Measurements from ENCODE around the gene FEM1A. TPM values are rescaled to one million over a fixed set of nuclear protein-coding genes. Genes with fewer than 3 reads are reported as not detected.
A peak's percentile ranks its signal among the peaks of the same experiment; 100 is the strongest.

Gene FEM1A
- total and polyA plus RNA-seq, 2 of the 8 experiments (the other 6 are each of a cell fraction or from before 2014, with no cell fraction given): 6.7 to 16.1 TPM

- 94% methylated on average over 10 of the region's 11 CpGs; no CpG with 5 or more reads in 1 of the 2 experiments for WGBS, 2 experiments (ENCODE audit: extremely low coverage in 1 of 2, insufficient coverage in 1 of 2, insufficient read length in 1 of 2, insufficient replicate concordance in 2 of 2, low coverage in 1 of 2, low lambda C conversion rate in 2 of 2, missing lambda C conversion rate in 1 of 2)
- TF ChIP-seq CBX8 (IDR thresholded peaks at IDR 0.05; ENCODE audit: borderline replicate concordance, low read depth, low read length): no peak
- TF ChIP-seq TBP (IDR thresholded peaks at IDR 0.05; ENCODE audit: low read depth, low read length): no peak
- TF ChIP-seq EGR1 (IDR thresholded peaks at IDR 0.05; ENCODE audit: borderline replicate concordance, low read depth, low read length): no peak
- TF ChIP-seq POU5F1 (IDR thresholded peaks at IDR 0.05; ENCODE audit: low read depth, low read length): no peak
- TF ChIP-seq SIN3A (conservative IDR thresholded peaks at IDR 0.05 in 1 of 2, IDR thresholded peaks at IDR 0.05 in 1 of 2; ENCODE audit: low read depth in 1 of 2, low read length in 2 of 2): no peak
- TF ChIP-seq TAF1 (IDR thresholded peaks at IDR 0.05; ENCODE audit: low read depth, low read length): no peak
- TF ChIP-seq JUN (IDR thresholded peaks at IDR 0.05; ENCODE audit: low read depth, low read length): no peak
- no peak for TF ChIP-seq ZNF274 (IDR thresholded peaks at IDR 0.05; ENCODE audit: borderline replicate concordance, extremely low read depth, low read length)
- TF ChIP-seq BCL11A (IDR thresholded peaks at IDR 0.05; ENCODE audit: low read depth in 2 of 2, low read length in 2 of 2): no peak
- no peak for TF ChIP-seq SP4 (IDR thresholded peaks at IDR 0.05; ENCODE audit: low read length)
- no peak for TF ChIP-seq HDAC6 (IDR thresholded peaks at IDR 0.05; ENCODE audit: low read depth, low read length)
- no peak for TF ChIP-seq RNF2 (IDR thresholded peaks at IDR 0.05; ENCODE audit: borderline replicate concordance, low read depth, low read length, missing control alignments, poor library complexity, severe bottlenecking)
- no peak for TF ChIP-seq KDM1A (IDR thresholded peaks at IDR 0.05; ENCODE audit: borderline replicate concordance, low read length)
- Histone ChIP-seq H3K27me3 (replicated peaks in 1 of 4; ENCODE audit: control insufficient read depth in 3 of 4, extremely low read depth in 1 of 4, insufficient read depth in 3 of 4, low read length in 3 of 4) (no peaks in the 10 kb centered on the region), H3K9ac (replicated peaks in 1 of 4; ENCODE audit: extremely low read depth in 1 of 4, low read depth in 3 of 4, low read length in 3 of 4) (no peak overlapping the region), H3K14ac (ENCODE audit: insufficient read length) (no peak overlapping the region), H3K4ac (replicated peaks; ENCODE audit: insufficient read length, low read depth, low read length) (no peak overlapping the region), H3K79me1 (ENCODE audit: low read depth, low read length) (peaks cover 9% of the 10 kb centered on the region), H3K4me3 (ENCODE audit: extremely low read depth in 1 of 4, insufficient read depth in 2 of 4, low read depth in 3 of 4, low read length in 4 of 4) (no peak overlapping the region), H3K79me2 (ENCODE audit: control insufficient read depth in 1 of 2, insufficient read depth in 2 of 2, low read length in 2 of 2) (peaks cover 3 to 35% of the 10 kb centered on the region in 2 experiments; a peak in 3 of 4 replicates), H2AFZ (ENCODE audit: low read length) (no peak overlapping the region), H3K56ac (replicated peaks; ENCODE audit: insufficient read length, low read depth, low read length) (no peak overlapping the region), H2BK12ac (ENCODE audit: low read depth, low read length) (no peak overlapping the region), H4K8ac (ENCODE audit: extremely low read depth, insufficient read depth, low read length) (peak overlapping the region; percentile 5; the same call in 1 of the 2 replicates), H4K20me1 (replicated peaks in 1 of 2; ENCODE audit: control insufficient read depth in 1 of 2, insufficient read depth in 2 of 2, low read length in 2 of 2) (peaks cover 2 to 4% of the 10 kb centered on the region in 2 experiments), H2AK5ac (ENCODE audit: low read depth, low read length) (no peak overlapping the region), H2BK15ac (ENCODE audit: low read length) (no peak overlapping the region), H2BK5ac (ENCODE audit: low read depth, low read length) (no peak overlapping the region), H3K36me3 (ENCODE audit: control insufficient read depth in 2 of 4, insufficient read depth in 4 of 4, low read length in 3 of 4) (peaks cover 5 to 28% (median 10%) of the 10 kb centered on the region in 4 experiments; a peak in 7 of 8 replicates), H3K18ac (ENCODE audit: extremely low read depth, low read length) (no peak overlapping the region), H2BK120ac (replicated peaks; ENCODE audit: low read depth, low read length) (no peak overlapping the region), H4K91ac (replicated peaks; ENCODE audit: insufficient read length, low read length) (no peak overlapping the region), H3K4me2 (ENCODE audit: insufficient read depth in 1 of 2, low read depth in 2 of 2, low read length in 2 of 2) (no peak overlapping the region), H3K27ac (ENCODE audit: low read depth, low read length) (no peak overlapping the region), H2BK20ac (ENCODE audit: low read length) (no peak overlapping the region), H4K5ac (ENCODE audit: insufficient read length, low read depth, low read length) (no peak overlapping the region), H3K23me2 (ENCODE audit: low read depth, low read length) (peaks cover 4% of the 10 kb centered on the region; the same call in 1 of the 2 replicates), H3K4me1 (replicated peaks in 1 of 4; ENCODE audit: control insufficient read depth in 3 of 4, insufficient read depth in 4 of 4, low read length in 3 of 4) (peaks cover 0 to 8% (median 1%) of the 10 kb centered on the region in 4 experiments; a peak in 4 of 7 replicates), H3K23ac (ENCODE audit: insufficient read length) (no peak overlapping the region), H3K9me3 (ENCODE audit: insufficient read depth in 2 of 2, low read depth in 1 of 2, low read length in 1 of 2) (no peaks in the 10 kb centered on the region)
- CTCF ChIA-PET (ENCODE audit: partially characterized antibody): interaction anchor here (0.7 to 1.4 kb wide), 2 partner anchors 62 to 765 kb away, joined by 3 to 8 read pairs; no protein-coding TSS in a partner anchor
- DNase-seq (ENCODE audit: low read depth in 1 of 2, low spot score in 2 of 2): no peak
- POLR2A ChIA-PET (ENCODE audit: partially characterized antibody): interaction anchor here (1.1 kb wide), 1 partner anchor 62 kb away, joined by 3 read pairs; no protein-coding TSS in a partner anchor
- FAIRE-seq: no peak
Observed at GRCh38 chr19:4794971-4795370, 3.4 kb downstream of the FEM1A start.

Data from H1 (cell line).